HFF-Myc (cell line): ENCODE results near the gene PPP1R1B.

Experiments used
- DNase-seq: peaks from one replicate; pipeline ENCODE4 v3.0.0-alpha.2; 2011; ENCODE audit warnings: low read depth; ENCODE audit errors: extremely low read depth
- H3K4me3 ChIP-seq: replicated peaks from 2 replicates; pipeline ENCODE4 v1.5.1; 2011; ENCODE audit warnings: low read depth, mild to moderate bottlenecking, control low read depth, low read length
- TF ChIP-seq, protein P1 (sequence below): IDR thresholded peaks from 2 replicates; pipeline ENCODE4 v1.5.1; 2012; ENCODE audit warnings: mild to moderate bottlenecking, low read depth, low read length, control low read depth; ENCODE audit errors: missing control alignments

The PPP1R1B gene

DNA sequence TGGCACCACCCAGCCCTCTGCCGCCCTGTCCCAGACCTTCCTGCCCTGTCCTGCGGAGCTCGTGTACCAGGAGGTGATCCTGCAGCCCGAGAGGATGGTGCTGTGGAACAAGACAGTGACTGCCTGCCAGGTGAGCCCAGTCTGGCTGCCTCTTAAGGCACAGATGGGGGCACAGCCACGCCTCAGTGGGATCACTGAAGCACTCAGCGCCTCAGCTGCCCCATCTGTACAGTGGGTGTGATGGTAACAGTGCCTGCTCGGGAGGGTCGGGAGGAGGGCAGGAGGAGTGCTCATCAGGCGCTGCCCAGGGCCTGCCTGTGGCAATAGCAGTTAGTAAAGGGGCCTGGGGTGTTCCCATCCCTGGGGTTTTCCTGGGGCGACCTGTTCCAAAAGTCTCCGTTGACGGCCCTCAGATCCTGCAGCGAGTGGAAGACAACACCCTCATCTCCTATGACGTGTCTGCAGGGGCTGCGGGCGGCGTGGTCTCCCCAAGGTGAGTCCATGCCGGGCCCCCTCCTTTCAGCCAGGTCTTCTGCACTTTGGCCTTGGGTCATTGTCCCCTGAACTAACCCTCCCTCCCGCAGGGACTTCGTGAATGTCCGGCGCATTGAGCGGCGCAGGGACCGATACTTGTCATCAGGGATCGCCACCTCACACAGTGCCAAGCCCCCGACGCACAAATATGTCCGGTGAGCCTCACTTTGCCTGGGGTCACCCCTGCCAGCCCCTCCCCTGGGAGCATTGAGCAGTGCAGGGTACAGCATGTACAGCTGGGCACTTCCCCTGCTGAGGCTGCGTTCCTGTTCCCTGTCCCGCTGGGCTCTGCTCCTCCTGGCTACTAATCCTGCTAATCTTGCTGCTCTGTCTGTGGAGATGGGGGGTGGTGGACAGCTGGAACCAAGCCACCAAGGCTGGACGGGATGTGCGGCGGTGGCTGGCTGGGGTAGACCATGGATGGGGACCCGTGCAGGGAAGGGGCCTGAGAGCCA, 33.9 kb downstream of the PPP1R1B start:
- no peak overlapping the region for H3K4me3 ChIP-seq
- TF ChIP-seq, protein P1, sequence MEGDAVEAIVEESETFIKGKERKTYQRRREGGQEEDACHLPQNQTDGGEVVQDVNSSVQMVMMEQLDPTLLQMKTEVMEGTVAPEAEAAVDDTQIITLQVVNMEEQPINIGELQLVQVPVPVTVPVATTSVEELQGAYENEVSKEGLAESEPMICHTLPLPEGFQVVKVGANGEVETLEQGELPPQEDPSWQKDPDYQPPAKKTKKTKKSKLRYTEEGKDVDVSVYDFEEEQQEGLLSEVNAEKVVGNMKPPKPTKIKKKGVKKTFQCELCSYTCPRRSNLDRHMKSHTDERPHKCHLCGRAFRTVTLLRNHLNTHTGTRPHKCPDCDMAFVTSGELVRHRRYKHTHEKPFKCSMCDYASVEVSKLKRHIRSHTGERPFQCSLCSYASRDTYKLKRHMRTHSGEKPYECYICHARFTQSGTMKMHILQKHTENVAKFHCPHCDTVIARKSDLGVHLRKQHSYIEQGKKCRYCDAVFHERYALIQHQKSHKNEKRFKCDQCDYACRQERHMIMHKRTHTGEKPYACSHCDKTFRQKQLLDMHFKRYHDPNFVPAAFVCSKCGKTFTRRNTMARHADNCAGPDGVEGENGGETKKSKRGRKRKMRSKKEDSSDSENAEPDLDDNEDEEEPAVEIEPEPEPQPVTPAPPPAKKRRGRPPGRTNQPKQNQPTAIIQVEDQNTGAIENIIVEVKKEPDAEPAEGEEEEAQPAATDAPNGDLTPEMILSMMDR: no peak
- DNase-seq: no peak

DNA sequence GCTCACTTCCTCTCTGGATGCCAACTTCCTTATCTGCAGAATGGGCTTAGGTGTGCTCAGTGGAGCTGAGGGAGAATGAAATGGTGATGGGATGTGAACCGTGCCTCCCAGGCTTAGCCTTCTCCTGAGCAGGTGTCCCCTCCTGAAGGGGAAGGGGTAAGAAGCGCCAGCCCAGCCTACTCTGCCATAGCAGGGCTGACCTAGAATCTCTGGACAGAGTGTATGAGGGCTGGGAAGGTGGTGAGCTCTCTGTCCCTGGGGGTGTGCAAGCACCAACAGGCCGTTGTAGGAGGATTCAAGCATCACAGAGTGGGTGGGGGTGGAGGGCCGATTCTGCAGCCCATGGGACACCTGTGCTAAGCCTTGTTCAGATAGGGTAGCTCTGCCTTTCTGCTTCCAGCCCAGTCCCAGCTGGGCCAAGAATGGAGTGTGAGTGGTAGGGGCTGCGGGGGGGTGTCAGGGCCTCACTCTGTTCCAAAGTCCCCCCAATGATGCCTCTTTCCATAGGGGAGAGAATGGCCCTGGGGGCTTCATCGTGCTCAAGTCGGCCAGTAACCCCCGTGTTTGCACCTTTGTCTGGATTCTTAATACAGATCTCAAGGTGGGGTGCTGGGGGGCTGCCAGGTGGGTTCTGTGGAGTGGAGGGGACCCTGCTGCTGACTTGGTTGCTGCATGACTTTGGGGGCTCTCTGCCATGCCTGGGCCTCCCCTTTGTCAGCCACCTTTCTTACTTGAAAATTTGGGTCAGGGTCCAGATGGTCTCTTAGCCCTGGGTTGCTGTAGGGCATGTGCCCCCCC, 35.2 kb downstream of the PPP1R1B start:
- no peak overlapping the region for H3K4me3 ChIP-seq
- DNase-seq: no peak
- TF ChIP-seq, protein P1: no peak

DNA sequence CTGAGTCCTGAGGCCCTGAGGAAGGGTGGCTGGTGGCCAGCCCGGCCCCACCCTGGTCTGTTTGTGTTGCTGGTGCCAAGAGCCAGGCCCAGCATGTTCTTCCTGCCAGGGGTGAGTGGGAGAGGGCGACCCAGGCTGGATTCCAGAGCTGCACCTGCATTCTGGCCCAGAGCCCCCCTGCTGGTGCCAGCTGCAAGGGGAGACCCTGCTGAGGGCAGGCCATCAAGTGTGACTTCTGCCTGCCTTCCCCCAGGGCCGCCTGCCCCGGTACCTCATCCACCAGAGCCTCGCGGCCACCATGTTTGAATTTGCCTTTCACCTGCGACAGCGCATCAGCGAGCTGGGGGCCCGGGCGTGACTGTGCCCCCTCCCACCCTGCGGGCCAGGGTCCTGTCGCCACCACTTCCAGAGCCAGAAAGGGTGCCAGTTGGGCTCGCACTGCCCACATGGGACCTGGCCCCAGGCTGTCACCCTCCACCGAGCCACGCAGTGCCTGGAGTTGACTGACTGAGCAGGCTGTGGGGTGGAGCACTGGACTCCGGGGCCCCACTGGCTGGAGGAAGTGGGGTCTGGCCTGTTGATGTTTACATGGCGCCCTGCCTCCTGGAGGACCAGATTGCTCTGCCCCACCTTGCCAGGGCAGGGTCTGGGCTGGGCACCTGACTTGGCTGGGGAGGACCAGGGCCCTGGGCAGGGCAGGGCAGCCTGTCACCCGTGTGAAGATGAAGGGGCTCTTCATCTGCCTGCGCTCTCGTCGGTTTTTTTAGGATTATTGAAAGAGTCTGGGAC, 36.0 kb downstream of the PPP1R1B start:
- TF ChIP-seq, protein P1: no peak
- no peak for DNase-seq
- no peak overlapping the region for H3K4me3 ChIP-seq

DNA sequence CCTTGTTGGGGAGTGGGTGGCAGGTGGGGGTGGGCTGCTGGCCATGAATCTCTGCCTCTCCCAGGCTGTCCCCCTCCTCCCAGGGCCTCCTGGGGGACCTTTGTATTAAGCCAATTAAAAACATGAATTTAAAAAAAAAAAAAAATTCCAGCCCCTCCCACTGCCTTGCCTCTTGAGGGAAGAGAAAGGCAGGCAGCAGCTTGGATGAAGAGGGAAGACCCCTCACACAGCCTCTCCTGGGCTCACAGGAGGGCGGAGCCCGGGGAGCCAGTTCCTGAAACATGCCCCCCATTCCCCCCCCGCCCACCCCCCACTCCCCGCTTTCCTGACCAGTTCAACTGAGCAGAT, 36.6 kb downstream of the PPP1R1B start:
- DNase-seq: no peak
- TF ChIP-seq, protein P1: no peak
- no peak overlapping the region for H3K4me3 ChIP-seq

DNA sequence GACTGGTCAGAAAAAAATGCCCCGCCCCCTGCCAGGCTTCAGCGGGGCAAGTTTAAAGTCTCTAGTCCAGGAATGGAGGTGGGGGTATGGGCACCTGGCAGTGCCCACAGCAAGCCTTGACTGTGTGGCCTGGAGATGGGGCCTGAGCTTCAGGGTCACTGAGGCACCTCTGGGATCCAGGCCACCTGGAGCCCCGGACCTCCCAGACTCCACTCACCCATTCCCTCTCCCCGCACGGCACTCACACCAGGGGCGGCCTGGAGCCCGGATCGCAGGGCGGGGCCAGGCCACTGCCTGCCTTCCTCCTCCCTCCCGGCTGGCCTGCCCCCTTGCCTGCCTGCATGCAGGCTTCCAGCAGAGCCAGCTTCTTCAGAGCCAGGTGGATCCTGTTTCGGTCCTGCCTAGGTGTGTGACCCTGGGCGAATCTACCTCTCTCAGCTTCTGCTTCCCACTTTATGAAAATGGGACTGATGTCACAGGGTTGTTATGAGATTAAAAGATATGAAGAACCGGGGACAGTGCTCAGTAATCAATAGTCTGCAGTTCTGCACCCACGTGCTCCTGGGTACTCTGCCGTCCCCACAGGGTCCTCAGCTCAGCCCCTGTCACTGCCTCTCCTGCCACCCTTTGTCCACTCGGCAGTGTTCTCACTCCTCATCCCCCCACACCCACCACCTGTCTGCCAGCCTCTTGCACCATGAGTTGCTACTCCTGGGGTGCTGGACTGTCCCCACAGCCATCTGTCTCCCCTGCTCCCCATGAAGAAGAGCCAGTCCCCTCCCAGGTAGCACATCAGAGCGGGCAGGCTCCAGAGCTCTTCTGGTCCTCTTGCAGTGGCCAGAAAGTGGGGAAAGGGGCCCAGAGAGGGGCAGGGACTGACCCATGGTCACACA, 37.2 kb downstream of the PPP1R1B start:
- no peak overlapping the region for H3K4me3 ChIP-seq

More for the DNA sequence above, 37.2 kb downstream of the PPP1R1B start:
- DNase-seq: no peak
- TF ChIP-seq, protein P1: no peak
